ENCODE data around the gene DCAF17.
A peak's percentile ranks its signal among the peaks of the same experiment; 100 is the strongest.
"Not testable (repeated sequence)": the region's sequence is repeated elsewhere in the genome, so short reads cannot be mapped to it uniquely, and the experiment has no call there.

DCAF17 gene

DNA sequence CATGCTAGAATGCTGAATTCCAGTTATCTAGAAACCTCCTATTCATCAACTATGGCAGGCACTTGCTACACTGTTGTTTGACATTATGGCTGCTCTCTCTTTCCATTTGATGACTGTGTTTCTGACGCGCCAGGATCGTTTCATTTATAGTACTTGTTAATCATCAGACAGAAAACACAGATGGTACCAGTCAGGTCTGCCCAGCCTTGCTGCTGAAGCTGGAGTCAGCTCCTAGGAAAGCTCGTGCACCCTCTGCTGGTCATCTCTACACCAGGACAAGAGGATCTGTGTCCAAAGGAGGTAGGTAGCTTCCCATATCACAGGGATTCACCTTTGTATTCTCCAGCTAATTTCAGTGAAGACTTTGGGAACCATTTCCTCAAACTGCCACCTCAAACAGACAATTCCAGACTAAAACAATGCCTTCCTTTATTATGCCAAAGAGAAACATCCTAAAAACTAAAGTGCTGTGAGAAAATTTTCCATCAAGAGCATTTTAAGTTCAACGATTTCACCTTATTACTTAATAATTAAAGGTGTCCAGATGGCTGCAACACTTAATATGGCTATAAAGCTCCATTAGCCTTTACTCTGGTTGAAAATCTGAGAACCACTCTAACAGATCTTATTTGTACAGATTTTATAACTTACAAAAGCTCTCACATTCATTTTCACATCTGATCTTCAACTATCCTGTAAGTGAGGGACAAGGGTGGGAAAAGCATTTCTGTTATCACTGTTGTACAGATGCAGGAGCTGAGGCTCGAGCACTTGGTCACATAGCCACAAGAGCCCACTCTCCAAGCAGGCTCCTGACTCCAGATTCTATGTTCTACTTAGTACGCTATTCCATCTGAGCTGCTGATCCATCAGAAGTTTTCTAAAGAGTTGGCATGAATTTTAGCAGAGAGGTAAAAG, 17.8 kb upstream of the DCAF17 start:
- Mint-ChIP-seq H3K27me3 (no peaks in the 10 kb centered on the region), H3K27ac (no peak overlapping the region), H3K9me3 (no peaks in the 10 kb centered on the region), H3K4me3 (no peak overlapping the region), H3K36me3 (peaks cover 3% of the 10 kb centered on the region), H3K4me1 (peaks cover 8% of the 10 kb centered on the region)
- CTCF ChIA-PET = interaction anchor here (0.5 to 2.4 kb wide), 35 partner anchors 10 to 487 kb away, joined by 3 to 36 read pairs (median 4); partner anchors contain the start of gene GORASP2
- peak; percentile 89 for DNase-seq

GRCh38 chr2:171419333-171419732, 14.7 kb upstream of the DCAF17 start:
- DNase-seq = no peak
- H3K27me3 Mint-ChIP-seq = no peaks in the 10 kb centered on the region
- H3K4me1 Mint-ChIP-seq = peaks cover 8% of the 10 kb centered on the region
- peaks cover 17% of the 10 kb centered on the region for H3K36me3 Mint-ChIP-seq
- H3K4me3 Mint-ChIP-seq = no peak overlapping the region
- H3K9me3 Mint-ChIP-seq = peaks cover 17% of the 10 kb centered on the region
- CTCF ChIA-PET = no interaction called here
- no peak overlapping the region for H3K27ac Mint-ChIP-seq

- no peak for DNase-seq
- Mint-ChIP-seq H3K27me3 (no peaks in the 10 kb centered on the region), H3K36me3 (peaks cover 27% of the 10 kb centered on the region), H3K9me3 (peaks cover 29% of the 10 kb centered on the region), H3K27ac (no peak overlapping the region), H3K4me3 (no peak overlapping the region), H3K4me1 (peaks cover 5% of the 10 kb centered on the region)
- CTCF ChIA-PET = interaction anchor here (1.0 to 1.7 kb wide), 2 partner anchors 446 to 448 kb away, joined by 3 read pairs; no protein-coding TSS in a partner anchor
Observed at GRCh38 chr2:171420728-171421563, 13.1 kb upstream of the DCAF17 start.

- peaks cover 29% of the 10 kb centered on the region for H3K36me3 Mint-ChIP-seq
- CTCF ChIA-PET = not testable (repeated sequence)
Observed at GRCh38 chr2:171422710-171423495, 11.1 kb upstream of the DCAF17 start.

DNA sequence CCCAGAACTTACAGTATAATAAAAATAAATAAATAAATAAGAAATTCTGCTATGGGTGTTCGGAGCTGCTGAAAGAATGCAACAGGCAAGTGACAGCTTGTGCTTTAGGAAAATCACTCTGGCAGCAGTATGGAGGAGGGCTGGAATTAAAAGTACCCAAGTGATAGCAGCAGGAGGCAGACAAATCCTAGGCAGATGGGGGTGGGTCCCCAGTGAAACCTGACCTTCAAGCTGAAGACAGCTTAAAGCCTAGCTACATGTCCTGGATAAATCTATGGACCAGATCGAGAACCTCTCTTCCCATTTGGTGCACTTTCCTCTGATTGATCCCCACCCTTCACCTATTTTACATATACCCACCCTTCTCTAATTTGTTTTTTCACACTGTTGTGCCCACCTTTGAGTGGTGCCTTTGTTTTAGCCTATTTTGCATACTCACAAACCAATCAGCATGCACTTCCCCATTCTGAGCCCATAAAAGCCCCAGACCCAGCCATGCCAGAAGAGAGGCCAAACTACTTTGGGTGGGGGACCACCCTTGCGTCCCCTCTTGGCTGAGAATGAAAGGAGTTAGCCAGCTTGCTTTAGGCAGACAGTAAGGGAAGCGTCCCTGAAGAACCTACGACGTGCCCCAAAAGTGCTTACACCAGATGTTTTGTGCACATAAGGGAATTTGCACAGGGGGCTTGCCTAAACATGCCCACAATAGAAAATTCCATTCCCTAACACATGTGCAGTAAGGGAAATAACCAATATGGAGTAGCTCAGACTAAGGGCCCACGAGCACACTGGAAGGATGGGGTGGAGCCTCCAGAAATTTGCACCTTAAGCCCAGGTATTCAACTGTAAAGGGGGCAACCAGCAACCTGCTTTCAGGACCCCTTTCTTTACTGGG, 3.3 kb upstream of the DCAF17 start:
- Mint-ChIP-seq H3K4me1 (peaks cover 30% of the 10 kb centered on the region), H3K4me3 (no peak overlapping the region), H3K27ac (no peak overlapping the region), H3K27me3 (no peaks in the 10 kb centered on the region), H3K36me3 (peaks cover 26% of the 10 kb centered on the region), H3K9me3 (peaks cover 16% of the 10 kb centered on the region)
- CTCF ChIA-PET = interaction anchor here (1.4 kb wide), 1 partner anchor 14 kb away, joined by 5 read pairs; no protein-coding TSS in a partner anchor
- DNase-seq = no peak

More at GRCh38 chr2:171422710-171423495, 11.1 kb upstream of the DCAF17 start:
- H3K27ac Mint-ChIP-seq, H3K4me3 Mint-ChIP-seq, H3K4me1 Mint-ChIP-seq, DNase-seq, H3K27me3 Mint-ChIP-seq: not testable (repeated sequence)
- peaks cover 29% of the 10 kb centered on the region for H3K9me3 Mint-ChIP-seq

- Mint-ChIP-seq H3K9me3 (peaks cover 16% of the 10 kb centered on the region), H3K4me1 (peaks cover 34% of the 10 kb centered on the region), H3K27me3 (no peaks in the 10 kb centered on the region), H3K4me3 (no peak overlapping the region), H3K27ac (no peak overlapping the region), H3K36me3 (peaks cover 32% of the 10 kb centered on the region)
- CTCF ChIA-PET = interaction anchor here (1.8 kb wide), 1 partner anchor 15 kb away, joined by 6 read pairs; no protein-coding TSS in a partner anchor
- DNase-seq = no peak
Observed at GRCh38 chr2:171431677-171432167, 2.3 kb upstream of the DCAF17 start.

DNA sequence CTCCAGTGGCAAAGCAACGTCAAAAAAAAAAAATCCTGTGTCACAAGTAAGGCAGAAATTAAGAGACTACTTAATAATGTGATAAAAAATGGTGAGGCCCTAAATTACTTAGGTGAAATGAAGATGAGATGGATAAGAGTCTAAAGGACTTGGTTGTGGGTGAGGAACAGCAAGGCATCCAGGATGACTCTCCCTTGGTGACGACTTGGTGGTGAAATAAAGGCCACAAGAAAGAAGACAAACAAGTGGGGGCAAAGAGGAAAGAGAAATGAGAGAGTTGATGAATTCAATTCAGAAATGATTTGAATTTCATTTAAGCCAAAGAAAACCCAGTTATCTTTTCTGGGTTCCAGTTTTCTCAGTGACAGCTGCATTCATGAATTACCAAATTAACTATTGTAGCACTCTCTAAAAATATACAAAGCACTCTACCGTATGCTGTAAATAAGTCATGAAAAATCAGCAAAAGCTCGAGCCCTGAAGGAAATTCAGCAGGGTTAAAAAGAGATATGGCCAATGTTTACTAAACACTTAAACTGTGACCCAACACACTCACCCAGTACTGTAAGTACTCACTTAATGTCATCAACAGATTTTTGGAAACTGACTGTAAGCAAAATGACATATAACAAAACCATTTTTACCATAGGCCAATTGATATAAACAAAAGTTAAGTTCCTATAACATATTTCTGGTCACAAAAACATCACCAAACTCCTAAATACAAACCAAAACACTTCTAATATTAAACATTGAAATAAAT, 1.6 kb upstream of the DCAF17 start:
- H3K27me3 Mint-ChIP-seq = no peaks in the 10 kb centered on the region
- H3K36me3 Mint-ChIP-seq = peaks cover 37% of the 10 kb centered on the region
- H3K4me3 Mint-ChIP-seq = peak overlapping the region; percentile 77
- peaks cover 34% of the 10 kb centered on the region for H3K4me1 Mint-ChIP-seq
- peak overlapping the region; percentile 93 for H3K27ac Mint-ChIP-seq
- H3K9me3 Mint-ChIP-seq = peaks cover 16% of the 10 kb centered on the region
- CTCF ChIA-PET = interaction anchor here (0.8 to 3.0 kb wide), 3 partner anchors 16 to 502 kb away, joined by 3 to 14 read pairs (median 6); partner anchors contain the start of gene GORASP2
- DNase-seq = no peak

DNA sequence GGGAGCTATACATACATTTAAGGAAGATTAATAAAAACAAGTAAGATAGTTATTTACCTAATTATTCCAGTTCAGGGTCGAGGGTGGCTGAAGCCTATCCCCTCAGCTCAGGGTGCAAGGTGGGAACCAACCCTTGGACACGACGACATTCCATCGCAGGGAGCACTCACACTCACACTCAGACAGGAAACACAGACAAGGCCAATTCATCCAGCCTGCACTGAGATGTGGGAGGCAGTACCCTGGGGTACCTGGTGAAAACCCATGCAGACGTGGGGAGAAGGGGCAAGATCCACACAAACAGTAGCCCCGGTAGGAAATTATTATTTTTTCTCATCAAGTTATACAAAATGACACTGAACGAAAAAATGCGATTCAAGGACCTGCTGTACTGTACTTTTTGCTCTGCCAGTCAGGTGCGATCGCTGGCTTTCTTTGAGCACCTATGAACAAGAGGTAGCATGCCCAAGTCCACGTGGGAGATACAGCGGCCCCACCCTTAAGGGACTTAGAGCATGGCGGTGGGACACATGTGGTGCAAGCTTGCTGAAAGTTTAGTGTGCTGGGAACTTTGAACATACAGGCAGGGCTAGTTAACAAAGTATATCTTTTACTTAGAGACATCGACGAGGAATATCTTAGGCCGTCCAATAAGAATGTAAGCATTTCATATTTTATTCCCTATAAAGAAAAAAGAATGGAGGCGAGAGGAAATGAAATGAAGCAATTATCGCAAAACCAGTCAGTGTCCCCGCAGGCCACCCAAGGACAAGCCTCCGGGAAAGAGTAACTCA, 860 bp upstream of the DCAF17 start:
- peak; percentile 54 for DNase-seq
- Mint-ChIP-seq H3K9me3 (peaks cover 16% of the 10 kb centered on the region), H3K27me3 (no peaks in the 10 kb centered on the region), H3K36me3 (peaks cover 44% of the 10 kb centered on the region), H3K27ac (peak overlapping the region; percentile 93), H3K4me3 (peak overlapping the region; percentile 77), H3K4me1 (peaks cover 39% of the 10 kb centered on the region)
- CTCF ChIA-PET = interaction anchor here (0.8 to 3.0 kb wide), 3 partner anchors 17 to 503 kb away, joined by 3 to 14 read pairs (median 6); partner anchors contain the start of gene GORASP2

DNA sequence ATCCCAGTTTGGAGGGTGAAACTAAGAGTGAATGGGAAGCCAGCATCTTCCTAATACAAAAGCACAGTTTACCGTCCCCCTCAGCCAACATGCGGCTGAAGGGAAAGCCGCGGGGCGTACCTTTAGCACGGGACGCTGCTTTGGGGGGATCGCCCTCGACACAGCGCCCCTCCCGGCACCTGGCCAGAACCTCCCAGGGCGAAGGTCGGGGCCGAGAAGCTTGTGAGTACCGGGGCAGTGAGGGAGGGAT, 338 bp upstream of the DCAF17 start, which contains the start of gene METTL8:
Gene METTL8, minus strand, starts transcription at position 228 of the 250 bp plus-strand sequence. CDS start 41,805 bp downstream, outside the sequence.
- Mint-ChIP-seq H3K36me3 (peaks cover 49% of the 10 kb centered on the region), H3K27ac (peak within 1 kb of the TSS; percentile 93), H3K4me1 (peaks cover 43% of the 10 kb centered on the region), H3K27me3 (no peaks in the 10 kb centered on the region), H3K9me3 (peaks cover 16% of the 10 kb centered on the region), H3K4me3 (peak within 1 kb of the TSS; percentile 77)
- DNase-seq = no peak
- CTCF ChIA-PET = interaction anchor here (0.5 to 3.0 kb wide), 2 partner anchors 21 to 504 kb away, joined by 3 to 14 read pairs; partner anchors contain the start of gene GORASP2

DNA sequence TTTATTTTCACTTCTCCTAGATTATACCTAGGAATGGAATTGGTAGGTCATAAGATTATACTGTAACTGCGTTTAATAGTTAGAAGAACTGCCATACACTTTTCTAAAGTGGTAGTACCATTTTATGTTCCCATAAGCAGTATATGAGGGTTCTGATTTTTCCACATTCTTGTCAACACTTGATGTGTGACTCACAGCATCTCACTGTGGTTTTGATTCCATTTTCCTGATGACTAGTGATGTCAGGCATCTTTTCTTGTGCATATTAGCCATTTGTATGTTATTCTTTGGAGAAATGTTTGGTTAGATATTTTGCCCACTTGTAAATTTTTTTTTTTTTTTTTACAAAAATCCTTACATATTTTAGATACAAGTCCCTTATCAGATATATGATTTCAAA, 2.3 kb downstream of the DCAF17 start:
- CTCF ChIA-PET = interaction anchor here (1.3 kb wide), 1 partner anchor 20 kb away, joined by 3 read pairs; no protein-coding TSS in a partner anchor
- Mint-ChIP-seq H3K9me3 (peaks cover 2% of the 10 kb centered on the region), H3K4me3 (no peak overlapping the region), H3K4me1 (peaks cover 43% of the 10 kb centered on the region), H3K27ac (no peak overlapping the region), H3K27me3 (no peaks in the 10 kb centered on the region), H3K36me3 (peaks cover 54% of the 10 kb centered on the region)
- no peak for DNase-seq

DNA sequence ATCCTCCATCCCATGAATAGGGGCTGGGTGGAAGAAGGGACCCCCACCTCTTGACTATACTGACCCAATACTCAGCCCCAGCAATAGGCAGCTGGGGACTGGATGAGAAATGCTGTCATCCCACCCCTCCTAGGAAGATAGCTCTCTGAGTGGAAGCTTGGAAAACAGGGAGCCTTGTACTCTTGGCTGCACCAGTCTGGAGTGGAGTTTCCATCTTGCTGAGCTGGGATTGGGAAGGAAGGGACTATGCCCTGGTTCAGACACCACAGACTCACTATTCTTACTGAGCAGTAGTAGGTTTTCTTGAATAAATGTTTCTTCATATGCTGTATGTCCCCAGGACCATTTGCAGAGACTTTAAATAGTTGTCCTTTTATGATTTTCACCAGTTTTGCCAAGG, 7.4 kb downstream of the DCAF17 start:
- Mint-ChIP-seq H3K27me3 (no peaks in the 10 kb centered on the region), H3K27ac (no peak overlapping the region), H3K4me3 (no peak overlapping the region), H3K36me3 (peaks cover 42% of the 10 kb centered on the region), H3K9me3 (no peaks in the 10 kb centered on the region), H3K4me1 (peaks cover 9% of the 10 kb centered on the region)
- no peak for DNase-seq
- CTCF ChIA-PET = interaction anchor here (0.6 kb wide), 1 partner anchor 465 kb away, joined by 3 read pairs; no protein-coding TSS in a partner anchor

Measured in activated naive CD4-positive, alpha-beta T cell treated with anti-CD3 and anti-CD28 coated beads, Interleukin-2, amount 10 ng/mL, durations not matched to agents 7 days and 5 days (primary cell).